Karpas-422 (cell line): ENCODE measurements around the gene WDFY2. TPM values are rescaled to one million over a fixed set of nuclear protein-coding genes. Genes with fewer than 3 reads are reported as not detected.

ENCODE experiments used
- DNase-seq: peaks from one replicate; pipeline ENCODE4 v3.0.0-alpha.2; 2015
- H2AFZ ChIP-seq: fragments of 200-600 bp; sonication (generic); 2 replicates; pipeline ENCODE4 v1.6.1; 2014; ENCODE audit warnings: antibody characterized with exemption, low read length, mixed read lengths
- H3K27ac ChIP-seq: fragments of 200-600 bp; sonication (generic); 2 replicates; pipeline ENCODE4 v1.5.1; 2014; ENCODE audit warnings: mild to moderate bottlenecking, low read length, moderate library complexity
- H3K27me3 ChIP-seq: fragments of 200-600 bp; sonication (generic); 2 replicates; pipeline ENCODE4 v1.6.1; 2014; ENCODE audit warnings: low read length, mixed read lengths
- H3K36me3 ChIP-seq: fragments of 200-600 bp; sonication (generic); 2 replicates; pipeline ENCODE4 v1.6.1; 2014; ENCODE audit warnings: low read length, mixed read lengths; ENCODE audit not compliant: insufficient read depth
- H3K4me1 ChIP-seq: fragments of 200-600 bp; sonication (generic); 2 replicates; pipeline ENCODE4 v1.6.1; 2014; ENCODE audit warnings: mild to moderate bottlenecking, low read length, mixed read lengths
- H3K4me2 ChIP-seq: fragments of 200-600 bp; sonication (generic); 2 replicates; pipeline ENCODE4 v1.6.1; 2014; ENCODE audit warnings: low read length, low read depth, mild to moderate bottlenecking; ENCODE audit not compliant: poor library complexity, severe bottlenecking
- H3K4me3 ChIP-seq: fragments of 200-600 bp; sonication (generic); 2 replicates; pipeline ENCODE4 v1.5.1; 2014; ENCODE audit warnings: mild to moderate bottlenecking, antibody characterized with exemption, low read length, mixed read lengths
- H3K79me2 ChIP-seq: fragments of 200-600 bp; sonication (generic); 2 replicates; pipeline ENCODE4 v1.6.1; 2014; ENCODE audit warnings: mild to moderate bottlenecking, low read length, mixed read lengths
- H3K9ac ChIP-seq: fragments of 200-600 bp; sonication (generic); 2 replicates; pipeline ENCODE4 v1.6.0; 2014; ENCODE audit warnings: low read length
- H3K9me2 ChIP-seq: fragments of 200-600 bp; sonication (generic), shearing (Covaris generic); replicated peaks from 2 replicates; pipeline ENCODE4 v1.6.0; 2014; ENCODE audit warnings: mild to moderate bottlenecking, low read length, moderate library complexity; ENCODE audit not compliant: insufficient read depth
- H3K9me3 ChIP-seq: fragments of 300-700, 200-600 bp; sonication (generic); 2 replicates; pipeline ENCODE4 v1.6.1; 2014; ENCODE audit warnings: low read length, mixed read lengths
- H4K20me1 ChIP-seq: fragments of 200-600 bp; sonication (generic); 2 replicates; pipeline ENCODE4 v1.6.1; 2014; ENCODE audit warnings: mild to moderate bottlenecking, antibody characterized with exemption, low read length, low read depth; ENCODE audit not compliant: insufficient read depth
- total RNA-seq: library from RNA; depleted of rRNA; stranded (reverse); fragments of >200 nt; shearing (Covaris generic); gene quantifications from 2 replicates; pipeline ENCODE4 v1.2.3, GENCODE V29; 2014; ENCODE audit warnings: low replicate concordance

WDFY2 gene
- total RNA-seq, 1 experiment from 2014 or later: 4.1 TPM

- Histone ChIP-seq H3K27me3 (no peaks in the 10 kb centered on the region), H3K4me2 (no peak overlapping the region), H4K20me1 (0 out of 2 replicates have a peak, but pooled peaks cover 3% of the 10 kb centered on the region), H3K36me3 (no peaks in the 10 kb centered on the region), H3K9me3 (no peaks in the 10 kb centered on the region), H2AFZ (no peak overlapping the region), H3K9ac (no peak overlapping the region), H3K9me2 (no peaks in the 10 kb centered on the region), H3K79me2 (no peaks in the 10 kb centered on the region), H3K27ac (no peak overlapping the region), H3K4me1 (peaks cover 5% of the 10 kb centered on the region; the same call in 1 of the 2 replicates), H3K4me3 (no peak overlapping the region)
- DNase-seq: no peak
These were observed 195.8 kb downstream of the WDFY2 start for GRCh38 chr13:51780099-51780498.

DNA sequence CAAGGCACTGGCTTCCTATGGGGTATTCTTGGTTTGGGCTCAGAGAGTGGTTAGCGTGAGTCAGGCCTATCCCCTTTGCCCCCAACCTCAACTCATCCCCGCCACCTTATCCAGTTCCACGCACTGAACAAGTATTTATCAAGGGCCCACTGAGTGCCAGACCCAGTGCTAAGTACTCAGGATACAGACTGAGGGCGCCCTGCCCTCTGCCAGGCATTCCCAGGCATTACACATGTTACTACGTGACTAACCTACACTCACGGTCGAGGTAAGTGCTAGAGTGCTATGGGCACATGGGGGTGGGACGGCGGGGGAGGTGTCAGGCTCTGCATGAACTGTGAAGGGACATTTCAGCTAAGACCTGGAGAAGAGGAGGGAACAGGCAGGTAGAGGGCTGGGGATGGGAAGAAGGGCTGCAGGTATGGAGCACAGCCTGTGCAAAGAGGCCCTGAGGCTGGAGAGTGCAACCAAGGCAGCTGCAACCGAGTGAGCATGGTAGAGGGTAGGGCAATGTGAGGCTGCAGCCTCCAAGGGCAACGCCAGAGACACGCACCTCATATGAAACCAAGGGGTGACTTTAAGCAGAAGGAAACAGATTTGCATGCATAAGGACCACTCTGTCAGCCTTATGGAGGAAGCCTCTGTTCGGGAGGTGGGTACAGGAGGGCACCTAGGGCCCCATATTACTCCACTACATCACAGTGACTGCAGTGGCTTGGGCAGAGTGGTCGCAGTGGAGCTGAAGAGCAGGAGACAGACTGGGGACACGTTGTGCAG, 197.2 kb downstream of the WDFY2 start:
- H2AFZ ChIP-seq: no peak overlapping the region
- peaks cover 5% of the 10 kb centered on the region; the same call in 1 of the 2 replicates for H3K4me1 ChIP-seq
- H3K36me3 ChIP-seq: no peaks in the 10 kb centered on the region
- no peak overlapping the region for H3K27ac ChIP-seq
- H3K4me3 ChIP-seq: no peak overlapping the region
- H3K79me2 ChIP-seq: no peaks in the 10 kb centered on the region
- no peak overlapping the region for H3K9ac ChIP-seq
- DNase-seq: peak; percentile 59
- H4K20me1 ChIP-seq: 0 out of 2 replicates have a peak, but pooled peaks cover 3% of the 10 kb centered on the region
- H3K9me2 ChIP-seq: no peaks in the 10 kb centered on the region
- H3K4me2 ChIP-seq: no peak overlapping the region
- H3K27me3 ChIP-seq: no peaks in the 10 kb centered on the region
- H3K9me3 ChIP-seq: no peaks in the 10 kb centered on the region

GRCh38 chr13:51782026-51782710, 197.9 kb downstream of the WDFY2 start:
- Histone ChIP-seq H3K79me2 (no peaks in the 10 kb centered on the region), H3K4me3 (no peak overlapping the region), H3K9me2 (no peaks in the 10 kb centered on the region), H2AFZ (no peak overlapping the region), H4K20me1 (0 out of 2 replicates have a peak, but pooled peaks cover 3% of the 10 kb centered on the region), H3K4me2 (no peak overlapping the region), H3K9ac (no peak overlapping the region), H3K27ac (no peak overlapping the region), H3K9me3 (no peaks in the 10 kb centered on the region), H3K36me3 (no peaks in the 10 kb centered on the region), H3K4me1 (peaks cover 5% of the 10 kb centered on the region; the same call in 1 of the 2 replicates), H3K27me3 (no peaks in the 10 kb centered on the region)
- DNase-seq: no peak

GRCh38 chr13:51783428-51784094, 199.3 kb downstream of the WDFY2 start:
- 0 out of 2 replicates have a peak, but pooled peaks cover 3% of the 10 kb centered on the region for H4K20me1 ChIP-seq
- DNase-seq: no peak
- H3K9ac ChIP-seq: no peak overlapping the region
- H3K9me2 ChIP-seq: no peaks in the 10 kb centered on the region
- H3K27me3 ChIP-seq: no peaks in the 10 kb centered on the region
- no peaks in the 10 kb centered on the region for H3K36me3 ChIP-seq
- peaks cover 5% of the 10 kb centered on the region; the same call in 1 of the 2 replicates for H3K4me1 ChIP-seq
- no peak overlapping the region for H2AFZ ChIP-seq
- H3K27ac ChIP-seq: no peak overlapping the region
- no peak overlapping the region for H3K4me2 ChIP-seq
- H3K9me3 ChIP-seq: no peaks in the 10 kb centered on the region
- H3K79me2 ChIP-seq: no peaks in the 10 kb centered on the region
- H3K4me3 ChIP-seq: no peak overlapping the region

DNA sequence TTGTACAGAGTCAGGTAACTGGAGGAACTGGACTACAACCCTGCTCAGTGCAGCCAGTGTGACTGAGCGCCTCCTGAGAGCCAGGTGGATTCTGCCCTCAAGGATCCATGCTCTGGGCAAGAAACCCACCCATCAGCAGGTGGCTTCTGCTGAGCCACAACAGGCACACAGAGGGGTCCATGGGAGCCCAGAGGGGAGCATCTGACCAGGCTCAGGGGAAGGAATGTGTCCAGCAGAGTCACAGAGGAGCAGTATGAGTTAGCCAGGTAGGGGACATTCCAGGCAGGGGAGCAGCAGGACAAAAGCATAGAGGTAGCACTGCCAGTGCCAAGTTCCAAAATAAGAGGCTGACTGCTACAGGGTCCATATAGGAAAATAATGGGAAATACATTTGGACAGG, 199.8 kb downstream of the WDFY2 start:
- no peaks in the 10 kb centered on the region for H3K27me3 ChIP-seq
- no peaks in the 10 kb centered on the region for H3K9me2 ChIP-seq
- H4K20me1 ChIP-seq: 0 out of 2 replicates have a peak, but pooled peaks cover 3% of the 10 kb centered on the region
- no peak for DNase-seq
- no peaks in the 10 kb centered on the region for H3K9me3 ChIP-seq
- H2AFZ ChIP-seq: no peak overlapping the region
- H3K4me1 ChIP-seq: peaks cover 5% of the 10 kb centered on the region; the same call in 1 of the 2 replicates
- no peaks in the 10 kb centered on the region for H3K36me3 ChIP-seq
- H3K79me2 ChIP-seq: no peaks in the 10 kb centered on the region
- no peak overlapping the region for H3K9ac ChIP-seq
- no peak overlapping the region for H3K4me2 ChIP-seq
- H3K4me3 ChIP-seq: no peak overlapping the region
- H3K27ac ChIP-seq: no peak overlapping the region

DNA sequence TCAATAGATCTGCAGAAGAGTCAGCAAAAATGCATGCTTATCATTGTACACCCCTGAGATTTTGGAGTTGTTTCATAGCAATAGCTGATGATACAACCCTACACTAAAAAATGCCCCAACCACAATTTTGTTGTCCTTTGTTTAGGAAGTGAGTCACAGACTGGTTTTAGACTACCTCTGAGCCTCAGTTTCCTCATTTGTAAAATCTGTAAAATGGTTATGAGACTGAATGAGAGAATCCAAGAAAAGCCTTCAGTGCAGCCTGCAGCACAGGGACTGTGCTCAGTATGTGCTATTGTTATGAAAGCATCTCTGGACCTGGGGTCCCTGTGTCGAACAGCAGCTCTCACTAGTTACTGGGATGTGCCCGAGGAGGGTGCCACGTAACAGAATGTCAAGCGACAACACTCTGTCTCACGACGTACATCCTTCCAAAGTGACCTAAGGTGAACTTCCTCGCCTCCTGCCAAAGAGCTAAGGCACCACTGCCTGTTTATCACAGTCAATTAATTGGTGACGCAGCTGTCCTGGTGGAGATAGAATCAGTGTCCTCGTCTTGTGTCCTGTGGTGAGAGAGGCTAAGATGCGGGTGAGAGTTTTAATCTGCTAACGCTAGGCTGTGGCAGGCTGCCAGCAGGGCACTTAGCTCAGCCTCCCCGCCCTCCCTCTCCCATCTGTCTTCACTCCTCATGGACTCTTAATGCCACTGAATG, 201.6 kb downstream of the WDFY2 start:
- no peak overlapping the region for H2AFZ ChIP-seq
- H3K9ac ChIP-seq: no peak overlapping the region
- no peaks in the 10 kb centered on the region for H3K79me2 ChIP-seq
- H3K4me3 ChIP-seq: no peak overlapping the region
- H3K9me2 ChIP-seq: no peaks in the 10 kb centered on the region
- no peaks in the 10 kb centered on the region for H3K9me3 ChIP-seq
- no peaks in the 10 kb centered on the region for H3K36me3 ChIP-seq
- no peak overlapping the region for H3K27ac ChIP-seq
- no peaks in the 10 kb centered on the region for H3K27me3 ChIP-seq
- H3K4me1 ChIP-seq: peaks cover 5% of the 10 kb centered on the region; the same call in 1 of the 2 replicates
- no peak overlapping the region for H3K4me2 ChIP-seq
- DNase-seq: no peak
- 0 out of 2 replicates have a peak, but pooled peaks cover 3% of the 10 kb centered on the region for H4K20me1 ChIP-seq

DNA sequence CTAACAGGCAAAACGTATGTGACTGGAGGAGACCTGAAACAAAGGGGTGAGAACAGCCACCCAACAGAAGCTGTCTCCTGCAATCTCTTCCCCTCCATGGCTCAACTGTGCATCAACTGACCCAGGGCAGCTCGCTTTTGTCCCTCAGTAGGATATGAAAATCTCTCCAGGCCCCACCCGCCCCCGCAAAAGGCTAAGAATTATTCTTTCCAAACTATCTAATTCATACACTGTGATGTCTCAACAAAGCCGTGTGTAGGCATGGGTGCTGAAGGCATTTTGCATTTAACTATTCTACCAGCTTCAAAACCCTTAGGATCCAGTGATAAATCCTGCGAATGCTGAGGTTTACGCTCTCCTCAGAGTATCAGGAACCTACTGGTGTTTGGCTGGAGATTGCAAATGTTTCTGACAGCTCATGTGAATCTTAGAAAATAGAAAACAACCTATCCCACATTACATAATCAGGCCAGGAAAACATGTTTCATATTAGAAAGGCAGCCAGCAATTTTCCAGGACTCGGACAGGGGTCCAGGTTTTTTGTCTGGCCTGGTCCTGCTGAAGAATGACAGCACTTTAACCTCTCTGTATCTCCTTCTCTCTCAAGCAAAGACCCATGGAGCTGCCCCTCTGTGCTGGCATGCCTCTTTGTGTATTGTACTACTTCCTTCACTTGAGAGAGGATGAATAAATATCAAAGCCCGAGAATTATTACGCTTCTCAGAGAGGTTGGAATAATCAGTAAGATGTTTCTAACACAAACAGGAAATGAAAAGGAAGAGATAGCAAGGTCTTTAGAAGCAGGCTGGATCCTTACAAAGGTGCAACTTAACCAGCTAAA, 202.4 kb downstream of the WDFY2 start:
- no peak overlapping the region for H3K27ac ChIP-seq
- DNase-seq: no peak
- H3K9me3 ChIP-seq: no peaks in the 10 kb centered on the region
- H3K4me3 ChIP-seq: no peak overlapping the region
- H3K4me1 ChIP-seq: peaks cover 2% of the 10 kb centered on the region; the same call in 1 of the 2 replicates
- H3K36me3 ChIP-seq: no peaks in the 10 kb centered on the region
- H2AFZ ChIP-seq: no peak overlapping the region
- H4K20me1 ChIP-seq: 0 out of 2 replicates have a peak, but pooled peaks cover 3% of the 10 kb centered on the region
- no peak overlapping the region for H3K9ac ChIP-seq
- no peaks in the 10 kb centered on the region for H3K79me2 ChIP-seq
- H3K9me2 ChIP-seq: no peaks in the 10 kb centered on the region
- H3K27me3 ChIP-seq: no peaks in the 10 kb centered on the region
- no peak overlapping the region for H3K4me2 ChIP-seq
